Bladder microvascular endothelial cell (primary cell): ENCODE data around the gene TSPY1. TPM values are rescaled to one million over a fixed set of nuclear protein-coding genes. Genes with fewer than 3 reads are reported as not detected.

Source experiments
- total RNA-seq: library from RNA; depleted of rRNA; stranded (reverse); fragments of >200 nt; gene quantifications from 2 replicates; pipeline ENCODE4 v1.2.3, GENCODE V29; 2014

Gene TSPY1
- not detected in 2 replicates for total RNA-seq

DNA sequence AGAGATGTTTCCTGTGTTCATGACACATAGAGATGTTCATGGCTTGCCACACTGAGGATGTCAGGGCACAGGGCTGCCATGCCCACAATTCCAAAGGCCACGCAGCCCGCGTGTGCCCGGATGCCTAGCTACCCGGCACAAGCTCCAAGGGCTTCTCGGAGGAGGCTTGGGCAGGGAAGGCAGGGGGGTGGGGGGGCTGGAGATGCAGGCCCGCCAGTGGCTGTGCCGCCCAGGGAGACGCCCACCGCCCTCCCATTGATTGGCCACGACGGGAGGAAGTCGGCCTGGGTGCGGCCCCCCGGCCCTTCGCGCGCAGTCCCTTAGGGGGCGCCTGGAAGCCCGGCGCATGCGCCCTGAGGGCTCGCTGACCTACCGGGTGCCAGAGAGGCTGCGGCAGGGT, at the start of gene TSPY1:
Gene TSPY1, plus strand, starts transcription at position 301 of the 400 bp plus-strand sequence. Its CDS starts 46 bp downstream, at position 347.

GRCh38 chrY:9486967-9487366, 20.2 kb downstream of the TSPY1 start, which contains the start of gene TSPY9:
TSS of gene TSPY9 (plus strand) at chrY:9487267. CDS start at chrY:9487313, 46 bp downstream.

Other genes starting within 250 kb of the TSPY1 start
- gene TSPY4, start 129.5 kb upstream of the TSPY1 start, total RNA-seq, result not detected in 2 replicates
- gene TSPY8, start 109.2 kb upstream of the TSPY1 start, total RNA-seq, result not detected in 2 replicates
- gene TSPY3, start 68.5 kb upstream of the TSPY1 start, total RNA-seq, result not detected in 2 replicates
- not detected in 2 replicates for gene TSPY9, start 20.3 kb downstream of the TSPY1 start, total RNA-seq
- gene TSPY10, start 60.9 kb downstream of the TSPY1 start, total RNA-seq, result not detected in 2 replicates